ENCODE data around the gene ITGBL1. TPM values are rescaled to one million over a fixed set of nuclear protein-coding genes. Genes with fewer than 3 reads are reported as not detected.

ITGBL1 gene
- total and polyA plus RNA-seq, 2 of the 4 experiments (the other 2 are of a cell fraction): 22.2 to 24.2 TPM

DNA sequence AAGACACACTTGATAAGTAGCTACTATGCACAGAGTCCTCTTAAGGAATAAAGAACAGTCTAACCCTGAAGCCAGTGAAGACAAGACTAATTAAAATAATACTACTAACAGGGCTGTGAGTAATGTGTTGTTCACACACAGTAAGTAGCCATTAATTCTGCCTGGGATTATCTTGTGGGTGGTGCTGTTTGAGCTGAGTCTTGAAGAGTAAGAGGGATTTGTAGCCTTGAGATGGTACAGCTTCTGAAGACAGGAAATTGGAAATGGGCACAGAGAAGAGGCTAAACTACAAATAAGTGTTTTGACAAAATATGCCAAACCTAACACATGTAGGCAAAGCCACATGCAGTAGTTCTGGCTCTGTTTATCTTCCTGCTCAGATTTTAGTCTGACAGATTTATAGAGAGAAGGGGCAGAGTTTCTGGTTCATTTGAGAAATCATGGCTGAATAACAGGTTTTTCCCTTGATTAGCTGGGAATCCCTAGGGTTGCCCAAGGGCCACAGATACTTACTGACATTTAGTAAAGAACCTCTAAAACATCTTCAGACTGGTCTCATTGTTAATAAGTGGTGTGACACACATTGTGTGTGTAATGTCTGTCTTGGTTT is 38.0 kb downstream of the ITGBL1 start:
- intact Hi-C loops (cut with micrococcal nuclease): no loop called here
- Histone ChIP-seq H3K23ac (ENCODE audit: low read depth, low read length) (no peak overlapping the region), H2BK5ac (ENCODE audit: low read depth, low read length, poor library complexity, severe bottlenecking) (no peak overlapping the region), H3K18ac (ENCODE audit: low read depth, low read length) (peak overlapping the region; percentile 36; the same call in 1 of the 2 replicates), H3K9ac (ENCODE audit: low read depth, low read length) (no peak overlapping the region), H2AFZ (replicated peaks; ENCODE audit: low read length, poor library complexity) (no peak overlapping the region), H3K4ac (ENCODE audit: low read depth, low read length) (no peak overlapping the region), H3K56ac (ENCODE audit: extremely low read depth, insufficient read depth, low read length) (no peak overlapping the region), H2AK5ac (ENCODE audit: low read depth, low read length) (no peak overlapping the region), H4K91ac (ENCODE audit: insufficient read depth, low read depth, low read length) (no peak overlapping the region), H3K9me1 (ENCODE audit: insufficient read depth, low read length) (no peaks in the 10 kb centered on the region), H3K4me3 (ENCODE audit: insufficient read depth, low read depth, low read length) (no peak overlapping the region), H3K27me3 (ENCODE audit: control insufficient read depth, insufficient read depth, low read length) (no peaks in the 10 kb centered on the region), H3K79me1 (ENCODE audit: low read depth in 1 of 2, low read length in 2 of 2) (no peaks in the 10 kb centered on the region), H2BK120ac (ENCODE audit: low read depth, low read length) (no peak overlapping the region), H2BK20ac (ENCODE audit: low read depth, low read length) (no peak overlapping the region), H4K20me1 (ENCODE audit: insufficient read depth, low read length) (no peaks in the 10 kb centered on the region), H3K4me1 (ENCODE audit: control insufficient read depth, insufficient read depth, low read length) (no peaks in the 10 kb centered on the region), H3K36me3 (ENCODE audit: control insufficient read depth, insufficient read depth, low read length) (no peaks in the 10 kb centered on the region), H4K5ac (ENCODE audit: low read depth, low read length) (no peak overlapping the region), H4K8ac (ENCODE audit: low read depth in 2 of 2, low read length in 2 of 2) (no peak overlapping the region), H2AK9ac (replicated peaks; ENCODE audit: low read depth, low read length, poor library complexity) (no peak overlapping the region), H3K9me3 (ENCODE audit: control insufficient read depth, insufficient read depth, low read length) (no peaks in the 10 kb centered on the region), H3K14ac (replicated peaks; ENCODE audit: low read depth, low read length) (no peak overlapping the region), H3K27ac (ENCODE audit: insufficient read depth, low read length) (no peak overlapping the region), H3K4me2 (ENCODE audit: low read depth, low read length) (no peak overlapping the region), H2BK15ac (ENCODE audit: low read depth, low read length) (no peak overlapping the region)
- ATAC-seq (ENCODE audit: low read depth) (no peak), DNase-seq (no peak)
- CTCF ChIA-PET: no interaction called here
- in situ Hi-C loops (cut with MboI; ENCODE audit: low sequenced_read_pairs): no loop called here
- dilution Hi-C loops (cut with HindIII; ENCODE audit: low sequenced_read_pairs, unreplicated experiment): no loop called here
- TF ChIP-seq POLR2A (IDR thresholded peaks at IDR 0.05; ENCODE audit: low read depth, low read length) (no peak), RCOR1 (IDR thresholded peaks at IDR 0.05; ENCODE audit: insufficient replicate concordance, low read length) (no peak), BHLHE40 (IDR thresholded peaks at IDR 0.05; ENCODE audit: low read depth, low read length) (no peak), MAZ (IDR thresholded peaks at IDR 0.05; ENCODE audit: borderline replicate concordance, low read depth, low read length) (no peak), CHD1 (IDR thresholded peaks at IDR 0.05; ENCODE audit: low read depth, low read length) (no peak), MAFK (IDR thresholded peaks at IDR 0.05; ENCODE audit: low read depth, low read length) (no peak), SMC3 (IDR thresholded peaks at IDR 0.05; ENCODE audit: low read depth, low read length) (no peak), MXI1 (IDR thresholded peaks at IDR 0.05; ENCODE audit: borderline replicate concordance, low read depth, low read length) (no peak), FOS (IDR thresholded peaks at IDR 0.05; ENCODE audit: low read depth, low read length) (no peak), NFE2L2 (IDR thresholded peaks at IDR 0.05; ENCODE audit: low read depth, low read length) (no peak), CTCF (conservative IDR thresholded peaks at IDR 0.05; ENCODE audit: low read depth, low read length) (no peak), CEBPB (IDR thresholded peaks at IDR 0.05; ENCODE audit: low read depth, low read length) (no peak), RAD21 (IDR thresholded peaks at IDR 0.05; ENCODE audit: low read length) (no peak), RFX5 (IDR thresholded peaks at IDR 0.05; ENCODE audit: low read depth, low read length) (no peak)
- TF ChIP-seq, protein P1, sequence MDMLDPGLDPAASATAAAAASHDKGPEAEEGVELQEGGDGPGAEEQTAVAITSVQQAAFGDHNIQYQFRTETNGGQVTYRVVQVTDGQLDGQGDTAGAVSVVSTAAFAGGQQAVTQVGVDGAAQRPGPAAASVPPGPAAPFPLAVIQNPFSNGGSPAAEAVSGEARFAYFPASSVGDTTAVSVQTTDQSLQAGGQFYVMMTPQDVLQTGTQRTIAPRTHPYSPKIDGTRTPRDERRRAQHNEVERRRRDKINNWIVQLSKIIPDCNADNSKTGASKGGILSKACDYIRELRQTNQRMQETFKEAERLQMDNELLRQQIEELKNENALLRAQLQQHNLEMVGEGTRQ (IDR thresholded peaks at IDR 0.05; ENCODE audit: low read depth, low read length): no peak
- TF ChIP-seq, protein P2, sequence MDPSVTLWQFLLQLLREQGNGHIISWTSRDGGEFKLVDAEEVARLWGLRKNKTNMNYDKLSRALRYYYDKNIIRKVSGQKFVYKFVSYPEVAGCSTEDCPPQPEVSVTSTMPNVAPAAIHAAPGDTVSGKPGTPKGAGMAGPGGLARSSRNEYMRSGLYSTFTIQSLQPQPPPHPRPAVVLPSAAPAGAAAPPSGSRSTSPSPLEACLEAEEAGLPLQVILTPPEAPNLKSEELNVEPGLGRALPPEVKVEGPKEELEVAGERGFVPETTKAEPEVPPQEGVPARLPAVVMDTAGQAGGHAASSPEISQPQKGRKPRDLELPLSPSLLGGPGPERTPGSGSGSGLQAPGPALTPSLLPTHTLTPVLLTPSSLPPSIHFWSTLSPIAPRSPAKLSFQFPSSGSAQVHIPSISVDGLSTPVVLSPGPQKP (IDR thresholded peaks at IDR 0.05; ENCODE audit: borderline replicate concordance, low read depth, low read length): no peak
- POLR2A ChIA-PET (ENCODE audit: unreplicated experiment): no interaction called here
- no TSS peak for BruUV-seq (replicated peaks)

Measured in IMR-90 (cell line).